H1 (cell line): ENCODE data around the gene SEZ6L. TPM values are rescaled to one million over a fixed set of nuclear protein-coding genes. Genes with fewer than 3 reads are reported as not detected.

ENCODE experiments used
- GABPA ChIP-seq: IDR thresholded peaks from 2 replicates; pipeline ENCODE4 v1.6.1; 2011; ENCODE audit warnings: mild to moderate bottlenecking, low read length, moderate library complexity, borderline replicate concordance; ENCODE audit not compliant: insufficient read depth
- PHF8 ChIP-seq: fragments of 200-600 bp; sonication (generic); conservative IDR thresholded peaks from 2 replicates; pipeline ENCODE4 v1.7.1; 2012; ENCODE audit warnings: low read depth, mild to moderate bottlenecking, inconsistent platforms, low read length, moderate library complexity
- YY1 ChIP-seq: IDR thresholded peaks from 2 replicates; pipeline ENCODE4 v1.6.1; 2011; ENCODE audit warnings: low read depth, mild to moderate bottlenecking, low read length
- polyA plus RNA-seq, 7 experiments: library from polyadenylated mRNA; depleted of rRNA in 3 of 7; stranded (reverse) in 5 of 7; unstranded in 2 of 7; fragments of >200 nt in 5 of 7; fragments of 200-250 nt in 2 of 7; gene quantifications; 1 replicate in 5 of 7; 2 replicates in 1 of 7; 4 replicates in 1 of 7; pipeline versions ENCODE4 v1.2.1 to v1.2.3, GENCODE V29; 2011 to 2013; ENCODE audit warnings: missing spikeins in 2 of 7, mixed read lengths in 2 of 7
- total RNA-seq: library from RNA; stranded (reverse); fragmentation: NEBNext Ultra II Directional; extraction: Animal tissue kit (Norgen Biotek cat#: 25700); gene quantifications from 2 replicates; pipeline ENCODE4 v1.2.1, GENCODE V29; 2021

The SEZ6L gene
- total and polyA plus RNA-seq, 2 of the 8 experiments (the other 6 are each of a cell fraction or from before 2014, with no cell fraction given) = 0.06 to 0.33 TPM

DNA sequence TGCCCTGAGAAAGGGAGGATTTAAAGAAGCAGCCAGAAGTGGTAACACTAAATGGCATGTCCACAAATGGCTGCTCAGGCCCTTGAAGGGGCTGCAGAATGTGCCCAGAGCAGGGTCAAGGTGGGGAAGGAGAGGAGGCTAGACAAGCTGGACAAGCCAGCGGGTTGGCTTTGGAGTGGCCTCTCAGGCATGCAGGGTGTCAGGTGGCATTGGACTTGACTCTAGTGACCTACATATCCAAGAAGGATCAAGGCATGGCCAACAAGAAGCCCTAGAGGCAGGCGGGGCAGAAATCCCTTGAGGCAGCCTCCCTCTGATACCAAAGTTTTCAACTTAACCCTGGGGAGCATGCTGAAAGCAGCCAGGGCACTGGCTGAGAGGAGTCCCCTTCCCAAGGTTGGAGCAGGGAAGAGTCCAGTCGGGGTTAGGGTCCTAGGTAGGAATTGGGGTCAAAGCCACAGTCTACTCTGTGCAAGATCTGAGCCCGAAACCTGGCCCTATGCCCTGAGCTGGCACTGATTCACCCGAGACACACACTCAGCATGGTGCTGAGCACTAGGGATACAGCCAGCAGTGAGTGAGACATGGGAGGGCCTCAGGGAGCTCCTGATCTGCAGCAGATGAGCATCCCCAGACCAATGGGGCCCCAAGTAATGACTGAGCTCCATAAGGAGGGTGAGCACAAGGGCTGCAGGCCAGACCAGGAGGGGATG, 164.0 kb downstream of the SEZ6L start (continued):
- no peak for TF ChIP-seq PHF8
- TF ChIP-seq GABPA = no peak
- TF ChIP-seq YY1 = no peak
